Adrenal gland (tissue), 12 donors: Measurements from ENCODE around the gene FBLN7. TPM values are rescaled to one million over a fixed set of nuclear protein-coding genes. Genes with fewer than 3 reads are reported as not detected.

Experiments used
- DNase-seq, 7 donors: peaks; one replicate each; pipeline ENCODE4 v3.0.0-alpha.2; 2019 to 2020
- H3K27ac ChIP-seq, 5 donors: fragments of 200-600 bp; sonication (generic) in 4 of 5; 1 replicate in 3 of 5; 2 replicates in 2 of 5; pipeline versions ENCODE4 v1.5.1 to v1.8.0; 2016 to 2020; ENCODE audit warnings: mild to moderate bottlenecking in 1 of 5
- H3K27me3 ChIP-seq: fragments of 200-600 bp; 2 replicates; pipeline ENCODE4 v1.8.0; 2021
- H3K36me3 ChIP-seq, 2 donors: fragments of 200-600 bp; replicated peaks in 1 of 2; 1 replicate in 1 of 2; 2 replicates in 1 of 2; pipeline versions ENCODE4 v1.5.1 to v1.8.0; 2018 to 2022
- H3K4me1 ChIP-seq, 2 donors: fragments of 200-600 bp; replicated peaks in 1 of 2; 1 replicate in 1 of 2; 2 replicates in 1 of 2; pipeline versions ENCODE4 v1.5.1 to v1.8.0; 2018 to 2021
- H3K4me3 ChIP-seq, 4 donors: fragments of 200-600 bp; sonication (generic) in 3 of 4; one replicate each; pipeline ENCODE4 v1.5.1; 2016 to 2018
- H3K9me3 ChIP-seq, 3 donors: fragments of 200-600 bp; sonication (generic) in 1 of 3; replicated peaks in 1 of 3; 1 replicate in 2 of 3; 2 replicates in 1 of 3; pipeline versions ENCODE4 v1.5.1 to v1.8.0; 2016 to 2021
- POLR2A ChIP-seq, 2 donors: fragments of 450-650 bp; IDR thresholded peaks; one replicate each; pipeline ENCODE4 v1.6.1; 2017; ENCODE audit warnings: antibody characterized with exemption in 2 of 2, mild to moderate bottlenecking in 2 of 2, moderate library complexity in 1 of 2
- WGBS, 4 donors: extraction: QIAGEN DNeasy Blood & Tissue Kit in 2 of 4; methylation state at CpG; one replicate each; pipeline versions ENCODE4 v1.1.5 to v1.1.7; 2013 to 2017; 5-methylcytosine and 5-hydroxymethylcytosine counted together
- intact Hi-C, 2 donors: fragments of 100-400 bp; cut with DNase I; formaldehyde crosslinking; loops; one replicate each; pipeline versions ENCODE4 v1.14.1 to v1.15.0; 2022 to 2023
- polyA plus RNA-seq, 3 donors: library from polyadenylated mRNA; stranded (reverse); fragments of 200-250 nt in 2 of 3; fragments of 350-450 nt in 1 of 3; fragmentation: Illumina TruSeq in 1 of 3; extraction: RNeasy Lipid Tissue Mini Kit (QIAGEN cat#74804) in 1 of 3; gene quantifications; one replicate each; pipeline ENCODE4 v1.2.3, GENCODE V29; 2013 to 2014
- total RNA-seq, 9 donors: library from RNA; depleted of rRNA in 4 of 9; stranded (reverse); fragments of >200 nt in 4 of 9; fragments of 120-200 nt in 1 of 9; fragmentation: NEBNext Ultra II Directional in 1 of 9; extraction: Animal tissue kit (Norgen Biotek cat#: 25700) in 1 of 9; gene quantifications; one replicate each; pipeline versions ENCODE4 v1.1.0 to v1.2.4, GENCODE V29; 2013 to 2023
- TF ChIP-seq, protein P1 (sequence below), 6 experiments: fragments of 450-650 bp in 4 of 6; fragments of 200-600 bp in 2 of 6; sonication (generic) in 1 of 6; IDR thresholded peaks; 1 replicate in 5 of 6; 2 replicates in 1 of 6; pipeline versions ENCODE4 v1.5.1 to v1.8.0; 2016 to 2021; ENCODE audit warnings: antibody characterized with exemption in 6 of 6, mild to moderate bottlenecking in 2 of 6, moderate library complexity in 1 of 6
- donor health status: healthy with polysubstance abuse.
- donor health status: Bipolar disorder and iron deficiency.
- donor health status: DM: yes; HTN: yes; CAD: no.
- donor health status: DM: no; HTN: no; CAD: no.
- donor health status: DM: no; HTN: no; CAD: no.
- donor health status: DM: yes; HTN: yes; CAD: no.

The FBLN7 gene
- total and polyA plus RNA-seq, 12 donors, result 0.50 to 12.6 (median 6.4) TPM

DNA sequence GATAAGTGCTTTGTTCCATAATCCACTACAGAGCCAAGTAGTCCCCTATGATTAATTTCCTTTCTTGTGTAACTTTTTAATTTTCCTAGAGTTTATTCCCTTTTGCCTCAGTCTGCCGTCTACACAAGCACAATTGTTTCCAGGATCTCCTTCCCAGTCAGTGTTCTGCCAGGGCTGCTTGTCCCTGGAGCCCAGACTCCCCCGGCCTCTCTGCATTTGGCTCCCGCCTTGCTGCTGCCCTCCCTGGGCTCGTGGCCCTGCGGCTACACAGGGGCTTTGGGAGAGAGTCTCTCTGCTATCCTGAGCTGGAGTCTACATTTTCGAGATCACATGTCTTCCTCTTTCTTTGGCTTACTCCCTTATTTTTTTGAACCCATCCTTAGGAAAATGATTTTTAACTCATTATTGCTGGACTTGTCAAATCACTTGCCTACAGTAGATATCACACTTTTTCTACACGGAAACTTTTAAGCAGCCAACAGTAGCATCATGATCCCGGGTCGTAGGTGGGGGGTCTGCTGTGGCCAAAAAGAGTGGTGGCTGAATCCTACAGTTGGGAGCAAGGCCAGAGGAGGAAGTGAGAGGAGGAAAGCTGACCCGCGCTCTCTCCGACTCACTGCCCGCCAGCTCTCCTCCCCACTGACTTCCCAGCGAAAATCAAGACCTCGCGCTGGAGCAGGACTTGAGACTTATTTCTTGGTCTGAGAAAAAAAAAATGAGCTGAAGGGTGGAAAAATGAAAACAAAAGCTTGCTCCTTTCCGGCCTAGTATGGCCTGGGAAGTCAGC, 9.4 kb downstream of the FBLN7 start:
- peak in 2 of 7 donors; percentile 12 to 42 for DNase-seq

GRCh38 chr2:112148477-112148876, 10.3 kb downstream of the FBLN7 start:
- H3K36me3 ChIP-seq, result no peaks in the 10 kb centered on the region
- 60 to 91% (median 86%) methylated on average over 1 to 2 of the region's 2 CpGs for WGBS, 4 donors
- peak in 2 of 7 donors; percentile 11 to 33 for DNase-seq
- intact Hi-C loops, result no loop called here
- H3K27ac ChIP-seq, result no peak overlapping the region
- H3K9me3 ChIP-seq, result no peaks in the 10 kb centered on the region
- H3K4me1 ChIP-seq, result no peaks in the 10 kb centered on the region
- no peak overlapping the region for H3K4me3 ChIP-seq
- no peak for TF ChIP-seq POLR2A (IDR thresholded peaks at IDR 0.05)
- H3K27me3 ChIP-seq, result no peaks in the 10 kb centered on the region

More for the DNA sequence above, 9.4 kb downstream of the FBLN7 start:
- H3K9me3 ChIP-seq, result no peaks in the 10 kb centered on the region
- no peaks in the 10 kb centered on the region for H3K36me3 ChIP-seq
- no peak overlapping the region for H3K4me3 ChIP-seq
- TF ChIP-seq, protein P1, sequence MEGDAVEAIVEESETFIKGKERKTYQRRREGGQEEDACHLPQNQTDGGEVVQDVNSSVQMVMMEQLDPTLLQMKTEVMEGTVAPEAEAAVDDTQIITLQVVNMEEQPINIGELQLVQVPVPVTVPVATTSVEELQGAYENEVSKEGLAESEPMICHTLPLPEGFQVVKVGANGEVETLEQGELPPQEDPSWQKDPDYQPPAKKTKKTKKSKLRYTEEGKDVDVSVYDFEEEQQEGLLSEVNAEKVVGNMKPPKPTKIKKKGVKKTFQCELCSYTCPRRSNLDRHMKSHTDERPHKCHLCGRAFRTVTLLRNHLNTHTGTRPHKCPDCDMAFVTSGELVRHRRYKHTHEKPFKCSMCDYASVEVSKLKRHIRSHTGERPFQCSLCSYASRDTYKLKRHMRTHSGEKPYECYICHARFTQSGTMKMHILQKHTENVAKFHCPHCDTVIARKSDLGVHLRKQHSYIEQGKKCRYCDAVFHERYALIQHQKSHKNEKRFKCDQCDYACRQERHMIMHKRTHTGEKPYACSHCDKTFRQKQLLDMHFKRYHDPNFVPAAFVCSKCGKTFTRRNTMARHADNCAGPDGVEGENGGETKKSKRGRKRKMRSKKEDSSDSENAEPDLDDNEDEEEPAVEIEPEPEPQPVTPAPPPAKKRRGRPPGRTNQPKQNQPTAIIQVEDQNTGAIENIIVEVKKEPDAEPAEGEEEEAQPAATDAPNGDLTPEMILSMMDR (IDR thresholded peaks at IDR 0.05), result no peak
- no peak for TF ChIP-seq POLR2A (IDR thresholded peaks at IDR 0.05)
- H3K27ac ChIP-seq, result no peak overlapping the region
- H3K4me1 ChIP-seq, result no peaks in the 10 kb centered on the region
- no peaks in the 10 kb centered on the region for H3K27me3 ChIP-seq
- 88 to 92% (median 90%) methylated on average over 17 of the region's 17 CpGs for WGBS, 4 donors
- intact Hi-C loops, result no loop called here

DNA sequence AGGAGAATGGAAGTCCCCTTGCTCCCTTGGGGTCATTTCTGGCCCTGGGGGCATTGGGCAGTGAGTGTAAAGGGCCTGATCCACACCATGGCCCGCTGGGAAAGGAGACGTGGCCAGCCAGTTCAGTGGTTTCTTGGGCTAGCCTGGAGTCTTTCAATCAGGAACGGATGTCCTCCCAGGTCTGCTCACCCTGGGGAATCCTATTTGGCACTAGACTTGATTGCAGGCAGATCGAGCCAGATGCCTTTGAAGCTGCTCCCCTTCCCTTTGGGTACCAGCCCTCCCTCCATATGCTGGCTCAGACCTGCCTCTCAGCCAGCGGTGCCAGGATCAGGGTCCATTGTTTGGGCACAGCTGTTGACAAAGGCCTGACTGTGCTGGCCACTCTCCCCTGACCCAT, 11.0 kb downstream of the FBLN7 start:
- Histone ChIP-seq H3K27me3 (no peaks in the 10 kb centered on the region), H3K4me3 (no peak overlapping the region), H3K9me3 (no peaks in the 10 kb centered on the region), H3K4me1 (no peaks in the 10 kb centered on the region), H3K27ac (no peak overlapping the region), H3K36me3 (no peaks in the 10 kb centered on the region)
- intact Hi-C loops, result no loop called here
- WGBS, 4 donors, result 93 to 97% (median 96%) methylated on average over 4 to 5 of the region's 5 CpGs
- TF ChIP-seq POLR2A (IDR thresholded peaks at IDR 0.05), result no peak
- TF ChIP-seq, protein P1 (IDR thresholded peaks at IDR 0.05), result no peak
- peak in 2 of 7 donors; percentile 8 to 23 for DNase-seq

GRCh38 chr2:112149866-112150435, 11.8 kb downstream of the FBLN7 start:
- intact Hi-C loops, result no loop called here
- no peaks in the 10 kb centered on the region for H3K9me3 ChIP-seq
- no peak for TF ChIP-seq POLR2A (IDR thresholded peaks at IDR 0.05)
- TF ChIP-seq, protein P1 (IDR thresholded peaks at IDR 0.05), result no peak
- WGBS, 4 donors, result 79 to 86% (median 83%) methylated on average over 7 of the region's 7 CpGs
- H3K4me1 ChIP-seq, result no peaks in the 10 kb centered on the region
- H3K36me3 ChIP-seq, result no peaks in the 10 kb centered on the region
- H3K27ac ChIP-seq, result peak overlapping the region in 2 of 5 donors; percentile 47 to 59
- no peaks in the 10 kb centered on the region for H3K27me3 ChIP-seq
- DNase-seq, result peak in 1 of 7 donors; percentile 35
- no peak overlapping the region for H3K4me3 ChIP-seq
